Measurements from ENCODE around the gene ART3. TPM values are rescaled to one million over a fixed set of nuclear protein-coding genes. Genes with fewer than 3 reads are reported as not detected.

ART3 gene
- total and polyA plus RNA-seq, 2 of the 8 experiments (the other 6 are each of a cell fraction or from before 2014, with no cell fraction given) = 0.21 to 0.63 TPM

DNA sequence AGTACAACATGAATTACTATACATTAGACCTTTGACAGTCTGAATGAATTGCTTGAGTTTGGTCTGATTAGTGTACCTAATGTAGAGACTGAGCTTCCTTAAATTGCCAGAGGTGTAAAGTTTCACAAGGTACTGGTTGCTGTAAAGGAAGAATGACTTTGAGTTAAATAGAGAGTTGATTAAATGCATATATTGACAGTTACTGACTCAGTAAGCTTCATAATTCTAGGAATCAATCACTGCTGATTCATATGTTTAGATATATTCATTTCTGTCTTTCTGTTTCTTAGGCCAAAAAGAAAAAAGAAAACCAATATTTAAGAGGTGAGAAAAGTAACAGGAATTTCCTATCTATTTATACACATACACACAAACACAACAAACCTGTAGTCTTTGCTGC, 16.2 kb upstream of the ART3 start (continued):
- no peak for TF ChIP-seq RAD21 (IDR thresholded peaks at IDR 0.05 in 1 of 2, conservative IDR thresholded peaks at IDR 0.05 in 1 of 2; ENCODE audit: low read depth in 2 of 2, low read length in 2 of 2)
- no peak for TF ChIP-seq KDM5A (IDR thresholded peaks at IDR 0.05; ENCODE audit: low read length)
- TF ChIP-seq SRF (IDR thresholded peaks at IDR 0.05; ENCODE audit: low read depth, low read length) = no peak
